Raji (cell line): ENCODE measurements around the gene KRTAP10-2.
"Not testable (repeated sequence)": the region's sequence is repeated elsewhere in the genome, so short reads cannot be mapped to it uniquely, and the experiment has no call there.

Source experiments
- POLR2A ChIP-seq: IDR thresholded peaks from 2 replicates; pipeline ENCODE4 v1.6.1; 2011; ENCODE audit warnings: low read depth, low read length, control low read depth; ENCODE audit not compliant: insufficient read depth

KRTAP10-2 gene

GRCh38 chr21:44585892-44586291, 34.6 kb upstream of the KRTAP10-2 start:
- no peak for TF ChIP-seq POLR2A

- no peak for TF ChIP-seq POLR2A
Measured at GRCh38 chr21:44583800-44584147, 32.5 kb upstream of the KRTAP10-2 start.

- TF ChIP-seq POLR2A, result no peak
Measured at GRCh38 chr21:44583089-44583799, 31.9 kb upstream of the KRTAP10-2 start.

GRCh38 chr21:44582055-44582454, 30.8 kb upstream of the KRTAP10-2 start:
- no peak for TF ChIP-seq POLR2A

- no peak for TF ChIP-seq POLR2A
Measured at GRCh38 chr21:44581158-44581557, 29.9 kb upstream of the KRTAP10-2 start.

GRCh38 chr21:44580231-44580821, 29.0 kb upstream of the KRTAP10-2 start, which contains the start of gene KRTAP10-5:
Gene KRTAP10-5 (minus strand): TSS chr21:44580604. CDS start chr21:44580578, 26 bp downstream.
- not testable (repeated sequence) for TF ChIP-seq POLR2A

- TF ChIP-seq POLR2A, result no peak
Measured at GRCh38 chr21:44579833-44580144, 28.5 kb upstream of the KRTAP10-2 start.

- TF ChIP-seq POLR2A, result no peak
Measured at GRCh38 chr21:44579056-44579832, 27.9 kb upstream of the KRTAP10-2 start.

- no peak for TF ChIP-seq POLR2A
Measured at GRCh38 chr21:44578371-44579055, 27.2 kb upstream of the KRTAP10-2 start.

- no peak for TF ChIP-seq POLR2A
Measured at GRCh38 chr21:44576025-44576420, 24.7 kb upstream of the KRTAP10-2 start.

GRCh38 chr21:44575307-44576024, 24.2 kb upstream of the KRTAP10-2 start:
- no peak for TF ChIP-seq POLR2A

GRCh38 chr21:44574457-44575306, 23.4 kb upstream of the KRTAP10-2 start:
- no peak for TF ChIP-seq POLR2A

GRCh38 chr21:44573630-44574456, 22.5 kb upstream of the KRTAP10-2 start, which contains the start of gene KRTAP10-4:
Gene KRTAP10-4 (plus strand): TSS chr21:44573729. CDS start chr21:44573759, 30 bp downstream.
- not testable (repeated sequence) for TF ChIP-seq POLR2A
